Mucosa of descending colon (tissue), 3 donors: ENCODE data around the gene KLF5. TPM values are rescaled to one million over a fixed set of nuclear protein-coding genes. Genes with fewer than 3 reads are reported as not detected.
"Not testable (repeated sequence)": the region's sequence is repeated elsewhere in the genome, so short reads cannot be mapped to it uniquely, and the experiment has no call there.

ENCODE experiments used
- ATAC-seq: fragments of 200-7000 bp; cut with Tn5 transposase; one replicate; pipeline ENCODE4 v1.9.1; 2020; ENCODE audit warnings: mild to moderate bottlenecking, moderate library complexity
- DNase-seq, 3 donors: peaks; one replicate each; pipeline ENCODE4 v3.0.0-alpha.2; 2020
- H3K36me3 ChIP-seq: fragments of 200-600 bp; one replicate; pipeline ENCODE4 v1.8.0; 2021; ENCODE audit warnings: low read depth, mild to moderate bottlenecking
- H3K4me1 ChIP-seq: fragments of 200-600 bp; one replicate; pipeline ENCODE4 v1.8.0; 2021; ENCODE audit warnings: low read depth, mild to moderate bottlenecking
- H3K4me3 ChIP-seq: fragments of 200-600 bp; one replicate; pipeline ENCODE4 v1.8.0; 2021; ENCODE audit warnings: mild to moderate bottlenecking
- H3K9me3 ChIP-seq: fragments of 200-600 bp; one replicate; pipeline ENCODE4 v1.8.0; 2021; ENCODE audit warnings: mild to moderate bottlenecking
- intact Hi-C, 2 donors: fragments of 100-400 bp; cut with DNase I in 1 of 2; cut with micrococcal nuclease in 1 of 2; formaldehyde crosslinking; loops; one replicate each; pipeline versions ENCODE4 v1.11.0 to v1.11.1; 2022; cut with DNase I, micrococcal nuclease
- total RNA-seq, 3 donors: library from RNA; stranded (reverse); fragmentation: NEBNext Ultra II Directional in 2 of 3; extraction: Animal tissue kit (Norgen Biotek cat#: 25700) in 2 of 3; gene quantifications; one replicate each; pipeline versions ENCODE4 v1.2.1 to v1.2.4, GENCODE V29; 2021 to 2023
- TF ChIP-seq, protein P1 (sequence below): fragments of 200-600 bp; IDR thresholded peaks from one replicate; pipeline ENCODE4 v1.8.0; 2022; ENCODE audit warnings: antibody characterized with exemption, mild to moderate bottlenecking
- donor health status: DM: no; HTN: no; CAD: no; lungs with moderate emphysema.
- donor health status: DM: no; HTN: no; CAD: no.
- donor health status: DM: no; HTN: yes; CAD: no.

KLF5 gene
- total RNA-seq, 3 donors from 2014 or later, result 131 to 401 (median 330) TPM

GRCh38 chr13:73040484-73040883 lies 18.3 kb upstream of the KLF5 start:
- Histone ChIP-seq H3K4me1 (no peaks in the 10 kb centered on the region), H3K9me3 (no peaks in the 10 kb centered on the region), H3K4me3 (peak overlapping the region; percentile 4), H3K36me3 (peaks cover 7% of the 10 kb centered on the region)
- intact Hi-C loops, result no loop called here
- TF ChIP-seq, protein P1, sequence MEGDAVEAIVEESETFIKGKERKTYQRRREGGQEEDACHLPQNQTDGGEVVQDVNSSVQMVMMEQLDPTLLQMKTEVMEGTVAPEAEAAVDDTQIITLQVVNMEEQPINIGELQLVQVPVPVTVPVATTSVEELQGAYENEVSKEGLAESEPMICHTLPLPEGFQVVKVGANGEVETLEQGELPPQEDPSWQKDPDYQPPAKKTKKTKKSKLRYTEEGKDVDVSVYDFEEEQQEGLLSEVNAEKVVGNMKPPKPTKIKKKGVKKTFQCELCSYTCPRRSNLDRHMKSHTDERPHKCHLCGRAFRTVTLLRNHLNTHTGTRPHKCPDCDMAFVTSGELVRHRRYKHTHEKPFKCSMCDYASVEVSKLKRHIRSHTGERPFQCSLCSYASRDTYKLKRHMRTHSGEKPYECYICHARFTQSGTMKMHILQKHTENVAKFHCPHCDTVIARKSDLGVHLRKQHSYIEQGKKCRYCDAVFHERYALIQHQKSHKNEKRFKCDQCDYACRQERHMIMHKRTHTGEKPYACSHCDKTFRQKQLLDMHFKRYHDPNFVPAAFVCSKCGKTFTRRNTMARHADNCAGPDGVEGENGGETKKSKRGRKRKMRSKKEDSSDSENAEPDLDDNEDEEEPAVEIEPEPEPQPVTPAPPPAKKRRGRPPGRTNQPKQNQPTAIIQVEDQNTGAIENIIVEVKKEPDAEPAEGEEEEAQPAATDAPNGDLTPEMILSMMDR, result no peak
- peak; percentile 84 for ATAC-seq
- DNase-seq, result no peak

DNA sequence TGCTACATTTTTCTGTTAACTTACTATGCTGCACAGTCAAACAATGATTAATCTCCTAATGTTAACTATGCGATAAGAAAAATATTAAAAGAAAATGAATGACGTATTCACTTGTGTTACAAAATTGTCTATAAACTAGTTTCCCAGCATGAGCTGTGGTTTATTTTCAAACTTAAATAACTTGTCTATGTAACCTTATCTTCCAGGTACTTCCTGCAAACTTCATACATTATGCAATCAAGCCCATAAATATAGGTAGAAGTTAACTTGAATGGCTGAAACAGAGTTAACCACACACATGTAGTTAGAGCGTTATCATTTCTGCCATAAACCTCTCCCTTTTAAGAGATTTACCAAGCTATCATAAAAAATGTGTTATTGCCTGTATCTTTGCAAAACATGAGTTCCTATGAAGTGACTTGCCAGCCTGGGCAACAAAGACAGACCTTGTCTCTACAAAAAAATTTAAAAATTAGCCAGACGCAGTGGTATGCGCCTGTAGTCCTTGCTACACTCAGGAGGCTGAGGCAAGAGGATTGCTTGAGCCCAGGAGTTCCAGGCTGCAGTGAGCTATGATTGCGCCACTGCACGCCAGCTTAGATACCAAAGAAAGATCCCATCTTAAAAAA lies 17.7 kb upstream of the KLF5 start:
- peak; percentile 83 for ATAC-seq

GRCh38 chr13:73045031-73045430 lies 13.8 kb upstream of the KLF5 start:
- TF ChIP-seq, protein P1, result no peak
- DNase-seq, result no peak
- Histone ChIP-seq H3K4me3 (no peak overlapping the region), H3K4me1 (no peaks in the 10 kb centered on the region), H3K9me3 (no peaks in the 10 kb centered on the region), H3K36me3 (peaks cover 7% of the 10 kb centered on the region)
- intact Hi-C loops, result no loop called here
- ATAC-seq, result peak; percentile 52

More for the DNA sequence above, 17.7 kb upstream of the KLF5 start:
- peak; percentile 52 to 61 (median 58) for DNase-seq
- Histone ChIP-seq H3K4me3 (peak overlapping the region; percentile 4), H3K9me3 (no peaks in the 10 kb centered on the region), H3K36me3 (peaks cover 7% of the 10 kb centered on the region), H3K4me1 (no peaks in the 10 kb centered on the region)
- intact Hi-C loops, result no loop called here
- TF ChIP-seq, protein P1, result no peak

GRCh38 chr13:73048615-73049014 lies 10.2 kb upstream of the KLF5 start:
- H3K4me3 ChIP-seq, H3K4me1 ChIP-seq, ATAC-seq, H3K9me3 ChIP-seq, intact Hi-C loops, DNase-seq, H3K36me3 ChIP-seq: not testable (repeated sequence)

GRCh38 chr13:73054712-73055111 lies 4.1 kb upstream of the KLF5 start:
- TF ChIP-seq, protein P1, result no peak
- intact Hi-C loops, result no loop called here
- H3K4me3 ChIP-seq, result no peak overlapping the region
- H3K36me3 ChIP-seq, result no peaks in the 10 kb centered on the region
- DNase-seq (peak in 1 of 3 donors; percentile 61), ATAC-seq (peak; percentile 21)
- no peaks in the 10 kb centered on the region for H3K4me1 ChIP-seq
- no peaks in the 10 kb centered on the region for H3K9me3 ChIP-seq

DNA sequence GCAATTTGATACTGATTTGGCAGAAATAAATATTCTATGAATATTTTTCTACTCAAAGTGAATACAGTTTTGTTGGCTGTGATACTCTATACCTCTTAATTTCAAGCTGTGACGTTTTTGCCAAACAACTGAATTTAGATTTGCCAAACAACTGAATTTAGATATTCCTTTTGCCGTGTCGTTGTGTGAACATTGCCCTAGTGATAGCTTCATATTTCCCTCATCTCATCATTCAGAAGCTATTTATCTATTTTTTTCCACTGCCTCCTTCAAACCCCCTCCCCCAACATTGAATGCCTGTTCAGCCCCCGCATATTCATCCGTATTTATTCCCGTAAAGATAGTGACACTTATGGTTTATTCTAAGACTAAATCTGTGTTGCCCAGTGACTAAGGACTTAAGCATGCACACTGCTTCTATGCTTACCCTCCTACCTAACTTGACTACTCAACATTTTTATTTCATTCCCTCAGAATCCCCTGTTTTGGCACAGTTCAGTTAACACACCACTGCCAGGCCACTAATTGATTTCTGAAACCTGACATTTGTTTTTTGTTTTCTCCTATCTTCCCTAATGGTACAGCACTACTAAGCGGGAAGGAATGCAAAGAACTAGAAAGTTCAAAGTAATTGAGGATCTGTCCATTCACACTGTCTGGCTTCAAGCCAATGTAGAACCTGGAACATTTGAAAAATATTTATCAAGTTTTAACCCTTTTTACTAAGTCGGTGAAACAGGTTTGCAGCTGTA lies 2.8 kb upstream of the KLF5 start:
- Histone ChIP-seq H3K4me3 (peak overlapping the region; percentile 1), H3K9me3 (no peaks in the 10 kb centered on the region), H3K4me1 (no peaks in the 10 kb centered on the region), H3K36me3 (no peaks in the 10 kb centered on the region)
- DNase-seq (no peak), ATAC-seq (no peak)
- TF ChIP-seq, protein P1, result no peak
- intact Hi-C loops, result no loop called here
